ENCODE measurements around the gene CYB561D2.

DNA sequence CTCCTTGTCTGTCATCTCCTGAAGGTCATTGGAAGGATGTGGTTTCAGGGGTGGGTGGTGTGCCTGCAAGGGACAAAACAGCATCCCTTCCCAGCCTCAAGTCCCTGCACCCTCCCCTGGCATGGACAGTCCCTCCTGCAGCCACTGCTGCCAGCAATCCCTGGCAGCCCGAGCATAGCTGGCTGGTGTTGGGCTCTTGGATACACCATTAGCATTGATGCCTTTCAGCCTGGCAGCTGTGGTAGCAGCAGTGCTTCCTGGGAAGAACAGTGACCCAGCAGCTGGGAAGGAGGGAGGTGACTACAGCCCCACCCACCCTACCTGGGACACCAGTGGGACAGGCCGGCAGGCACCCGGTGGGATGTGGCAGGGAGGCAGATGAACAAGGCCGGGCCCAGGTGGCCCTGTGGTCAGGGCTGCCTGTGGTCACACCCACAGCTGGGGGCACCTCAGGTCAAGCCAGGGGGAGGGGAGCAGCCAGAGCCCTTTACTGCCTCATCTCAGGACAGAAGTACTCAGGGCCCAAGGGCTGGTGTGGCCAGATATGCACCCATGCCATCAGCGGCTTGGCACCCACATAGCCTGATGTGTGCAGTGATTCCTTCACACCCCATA lies 41.5 kb downstream of the CYB561D2 start:
- TF ChIP-seq, protein P1, sequence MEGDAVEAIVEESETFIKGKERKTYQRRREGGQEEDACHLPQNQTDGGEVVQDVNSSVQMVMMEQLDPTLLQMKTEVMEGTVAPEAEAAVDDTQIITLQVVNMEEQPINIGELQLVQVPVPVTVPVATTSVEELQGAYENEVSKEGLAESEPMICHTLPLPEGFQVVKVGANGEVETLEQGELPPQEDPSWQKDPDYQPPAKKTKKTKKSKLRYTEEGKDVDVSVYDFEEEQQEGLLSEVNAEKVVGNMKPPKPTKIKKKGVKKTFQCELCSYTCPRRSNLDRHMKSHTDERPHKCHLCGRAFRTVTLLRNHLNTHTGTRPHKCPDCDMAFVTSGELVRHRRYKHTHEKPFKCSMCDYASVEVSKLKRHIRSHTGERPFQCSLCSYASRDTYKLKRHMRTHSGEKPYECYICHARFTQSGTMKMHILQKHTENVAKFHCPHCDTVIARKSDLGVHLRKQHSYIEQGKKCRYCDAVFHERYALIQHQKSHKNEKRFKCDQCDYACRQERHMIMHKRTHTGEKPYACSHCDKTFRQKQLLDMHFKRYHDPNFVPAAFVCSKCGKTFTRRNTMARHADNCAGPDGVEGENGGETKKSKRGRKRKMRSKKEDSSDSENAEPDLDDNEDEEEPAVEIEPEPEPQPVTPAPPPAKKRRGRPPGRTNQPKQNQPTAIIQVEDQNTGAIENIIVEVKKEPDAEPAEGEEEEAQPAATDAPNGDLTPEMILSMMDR (IDR thresholded peaks at IDR 0.05), result no peak
- TF ChIP-seq POLR2A (IDR thresholded peaks at IDR 0.05) (no peak), POLR2AphosphoS5 (IDR thresholded peaks at IDR 0.05; ENCODE audit: insufficient read depth in 1 of 2, low read depth in 1 of 2) (no peak)

Measured in vagina (tissue), 2 donors.